ENCODE measurements around the gene TJP1. TPM values are rescaled to one million over a fixed set of nuclear protein-coding genes. Genes with fewer than 3 reads are reported as not detected.
"Not testable (repeated sequence)": the region's sequence is repeated elsewhere in the genome, so short reads cannot be mapped to it uniquely, and the experiment has no call there.

The TJP1 gene
- total RNA-seq, 1 donor from 2014 or later: 159 TPM

DNA sequence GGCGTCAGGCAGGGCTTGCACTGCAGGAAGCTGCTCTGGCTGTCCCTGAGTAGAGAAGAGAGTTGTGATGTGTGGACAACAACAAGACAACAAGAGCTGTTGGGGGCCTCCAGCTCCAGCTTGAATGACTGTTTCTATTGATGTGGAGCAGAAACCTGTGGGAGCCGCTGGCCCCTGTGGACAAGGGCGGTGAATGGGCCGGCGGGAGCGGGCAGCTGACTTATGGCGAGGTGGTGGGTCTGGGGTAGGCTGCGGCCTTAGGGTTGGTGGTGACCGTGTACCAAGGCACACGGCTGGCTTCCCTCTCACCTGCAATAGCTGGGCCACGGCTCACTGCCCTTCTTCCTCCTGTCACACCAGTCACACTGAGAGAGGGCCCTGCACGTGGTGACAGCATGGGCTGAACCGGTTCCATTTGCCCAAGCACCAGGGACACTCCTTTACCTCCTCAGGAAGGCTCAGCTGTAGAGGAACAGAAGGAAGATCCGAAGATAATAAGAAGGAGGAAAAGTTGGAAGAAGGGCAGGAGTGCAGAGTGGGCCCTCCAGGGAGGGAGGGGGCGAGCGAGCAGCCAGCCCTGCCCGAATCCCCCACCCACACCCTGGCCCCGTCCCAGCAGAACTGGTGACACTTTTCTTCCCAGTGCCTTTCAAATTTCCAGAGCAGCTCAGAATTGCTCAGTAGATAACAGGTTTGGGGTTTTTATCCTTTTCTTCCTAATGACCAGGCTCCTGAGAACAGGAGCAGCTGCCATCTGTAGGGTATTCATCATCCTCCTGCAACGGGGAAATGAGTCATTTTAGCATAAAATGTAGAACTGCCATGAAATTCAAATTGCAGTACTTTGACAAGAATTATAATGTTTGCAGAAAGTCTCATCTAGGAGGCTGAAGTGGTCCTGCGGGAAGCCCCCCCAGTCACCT lies 136.9 kb downstream of the TJP1 start:
- DNase-seq (ENCODE audit: low read depth): no peak

- DNase-seq (ENCODE audit: low read depth): peak; percentile 63
Measured at GRCh38 chr15:29682781-29683180, 139.5 kb downstream of the TJP1 start.

- no peak for DNase-seq (ENCODE audit: low read depth)
Measured at GRCh38 chr15:29682361-29682760, 139.9 kb downstream of the TJP1 start.

DNA sequence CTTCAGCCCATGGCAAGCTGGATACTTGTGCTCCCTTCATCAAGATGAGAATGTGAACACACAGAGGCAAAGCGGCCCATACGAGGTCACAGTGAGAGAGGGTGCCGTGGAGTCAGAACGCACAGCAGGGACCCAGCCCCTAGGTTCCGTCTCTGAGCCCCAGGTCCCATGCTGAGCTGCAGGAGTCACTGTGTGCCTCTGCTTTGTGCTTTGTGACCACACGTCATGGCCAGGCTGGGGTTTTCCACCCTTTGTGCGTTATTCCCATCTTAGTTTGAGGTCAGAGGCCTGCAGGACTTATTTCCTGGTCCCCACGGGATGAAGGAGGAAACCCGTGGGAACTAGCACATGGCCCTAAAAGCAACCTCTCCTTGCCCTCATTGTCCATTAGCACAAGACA lies 140.3 kb downstream of the TJP1 start:
- no peak for DNase-seq (ENCODE audit: low read depth)

- DNase-seq (ENCODE audit: low read depth): no peak
Measured at GRCh38 chr15:29681166-29681845, 141.0 kb downstream of the TJP1 start.

- DNase-seq (ENCODE audit: low read depth): no peak
Measured at GRCh38 chr15:29680465-29681165, 141.7 kb downstream of the TJP1 start.

DNA sequence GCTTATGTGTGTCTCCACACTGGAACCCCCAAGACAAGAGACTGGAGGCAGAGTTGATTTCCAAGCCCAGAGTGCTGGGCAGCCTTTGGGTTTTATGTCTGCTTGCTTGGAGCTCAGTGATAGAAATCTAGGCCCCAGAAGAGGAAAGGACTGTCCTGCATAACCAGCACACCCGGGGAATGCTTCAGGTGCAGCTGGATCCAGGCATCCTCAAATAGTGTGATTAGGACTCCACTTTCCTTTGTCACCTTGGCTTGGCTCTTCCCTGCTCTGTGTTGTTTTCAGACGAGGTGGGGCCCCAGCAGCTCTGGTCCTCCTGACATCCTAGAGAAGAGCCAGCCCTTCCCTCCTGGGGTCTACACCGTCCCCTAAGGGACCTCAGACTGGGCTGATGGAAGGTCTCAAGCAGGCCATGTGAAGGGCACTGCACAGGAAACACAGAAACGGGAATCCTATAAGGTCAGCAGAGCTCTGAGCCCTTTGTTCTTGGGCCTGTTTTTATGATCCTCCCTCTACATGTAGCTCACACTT lies 143.7 kb downstream of the TJP1 start:
- DNase-seq (ENCODE audit: low read depth): no peak

GRCh38 chr15:29677871-29678461 lies 144.3 kb downstream of the TJP1 start:
- DNase-seq (ENCODE audit: low read depth): no peak

DNA sequence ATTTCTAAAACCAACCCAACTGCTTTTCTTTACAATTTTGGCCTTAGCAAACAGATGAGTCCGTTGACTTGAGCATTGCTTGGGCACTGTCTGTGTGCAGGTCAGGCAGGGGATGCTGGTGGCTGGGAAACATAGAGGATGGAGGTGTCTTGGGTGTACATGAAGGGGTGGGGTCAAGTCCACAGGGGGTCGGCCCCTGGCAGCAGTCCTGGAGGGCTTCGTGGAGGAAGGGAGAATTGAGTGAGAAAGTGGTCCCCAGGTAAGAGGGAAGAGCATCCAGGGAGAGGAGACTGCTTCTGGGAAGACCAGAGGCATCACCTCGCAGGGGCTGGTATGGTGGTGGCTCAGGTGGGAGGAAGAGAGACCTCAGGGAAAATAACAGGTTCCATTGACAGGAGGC lies 144.8 kb downstream of the TJP1 start:
- no peak for DNase-seq (ENCODE audit: low read depth)

DNA sequence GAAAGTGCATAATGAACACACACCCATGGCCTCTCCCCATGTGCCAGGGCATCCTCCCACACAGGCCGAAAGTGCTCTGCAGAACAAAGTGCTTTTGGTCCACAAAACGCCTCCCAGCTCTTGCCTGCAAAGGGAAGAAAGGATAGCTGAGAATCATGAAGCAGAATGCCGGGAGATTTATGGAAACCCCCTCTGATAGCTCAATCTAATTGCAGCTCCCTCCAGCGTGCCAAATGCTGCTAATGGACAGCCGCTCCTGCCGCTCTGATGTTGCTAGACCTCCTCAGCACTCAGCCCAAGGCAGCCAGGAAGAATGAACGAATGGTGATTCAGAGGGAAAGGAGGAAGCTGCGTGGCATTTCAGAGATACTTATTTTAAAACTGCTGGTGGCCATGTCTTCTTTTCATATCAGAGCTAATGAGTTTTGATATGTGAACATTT lies 145.3 kb downstream of the TJP1 start:
- peak; percentile 42 for DNase-seq (ENCODE audit: low read depth)

DNA sequence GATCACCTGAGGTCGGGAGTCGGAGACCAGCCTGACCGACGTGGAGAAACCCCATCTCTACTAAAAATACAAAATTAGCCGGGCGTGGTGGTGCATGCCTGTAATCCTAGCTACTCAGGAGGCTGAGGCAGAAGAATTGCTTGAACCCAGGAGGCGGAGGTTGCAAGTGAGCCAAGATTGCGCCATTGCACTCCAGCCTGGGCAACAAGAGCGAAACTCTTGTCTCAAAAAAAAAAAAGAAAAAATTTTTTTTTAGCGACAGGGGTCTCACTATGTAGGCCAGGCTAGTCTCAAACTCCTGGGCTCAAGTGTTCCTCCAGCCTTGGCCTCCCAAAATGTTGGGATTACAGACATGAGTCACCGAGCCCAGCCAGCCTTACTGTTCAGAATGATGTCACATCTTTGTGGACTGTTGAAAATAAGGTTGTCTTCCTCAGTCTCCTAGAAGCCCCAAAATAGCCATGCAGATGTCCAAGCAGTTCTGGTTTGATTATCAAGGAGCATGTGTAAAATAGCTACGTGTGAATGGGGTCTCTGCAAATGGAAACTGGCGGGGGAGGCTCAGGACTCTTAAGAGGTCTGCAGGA lies 145.8 kb downstream of the TJP1 start:
- DNase-seq (ENCODE audit: low read depth): peak; percentile 54

DNA sequence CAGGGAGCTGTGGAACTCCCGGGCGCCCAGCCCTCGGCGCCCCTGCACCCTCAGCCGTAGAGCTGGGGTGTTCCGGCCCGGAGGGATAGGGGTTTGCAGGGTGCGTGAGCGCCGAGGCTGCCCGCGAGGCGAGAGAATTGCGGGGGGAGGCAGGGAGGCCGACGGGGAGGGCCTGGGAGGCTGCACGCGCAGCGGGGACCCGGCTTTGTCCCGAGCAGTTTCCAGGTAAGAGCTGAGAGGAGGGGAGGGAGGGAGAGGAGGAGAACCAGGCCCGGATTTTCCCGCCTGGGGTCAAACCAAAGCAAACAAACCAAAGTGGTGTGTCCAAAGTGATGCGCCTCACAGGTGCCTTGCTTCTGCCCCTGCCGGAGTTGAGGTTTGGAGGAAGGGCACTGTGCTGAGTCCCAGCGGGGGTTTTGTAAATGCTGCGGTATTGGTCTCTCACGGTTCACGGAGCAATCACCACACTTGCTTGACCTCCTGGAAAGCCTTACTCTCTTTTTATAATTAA lies 146.4 kb downstream of the TJP1 start:
- peak; percentile 84 for DNase-seq (ENCODE audit: low read depth)

DNA sequence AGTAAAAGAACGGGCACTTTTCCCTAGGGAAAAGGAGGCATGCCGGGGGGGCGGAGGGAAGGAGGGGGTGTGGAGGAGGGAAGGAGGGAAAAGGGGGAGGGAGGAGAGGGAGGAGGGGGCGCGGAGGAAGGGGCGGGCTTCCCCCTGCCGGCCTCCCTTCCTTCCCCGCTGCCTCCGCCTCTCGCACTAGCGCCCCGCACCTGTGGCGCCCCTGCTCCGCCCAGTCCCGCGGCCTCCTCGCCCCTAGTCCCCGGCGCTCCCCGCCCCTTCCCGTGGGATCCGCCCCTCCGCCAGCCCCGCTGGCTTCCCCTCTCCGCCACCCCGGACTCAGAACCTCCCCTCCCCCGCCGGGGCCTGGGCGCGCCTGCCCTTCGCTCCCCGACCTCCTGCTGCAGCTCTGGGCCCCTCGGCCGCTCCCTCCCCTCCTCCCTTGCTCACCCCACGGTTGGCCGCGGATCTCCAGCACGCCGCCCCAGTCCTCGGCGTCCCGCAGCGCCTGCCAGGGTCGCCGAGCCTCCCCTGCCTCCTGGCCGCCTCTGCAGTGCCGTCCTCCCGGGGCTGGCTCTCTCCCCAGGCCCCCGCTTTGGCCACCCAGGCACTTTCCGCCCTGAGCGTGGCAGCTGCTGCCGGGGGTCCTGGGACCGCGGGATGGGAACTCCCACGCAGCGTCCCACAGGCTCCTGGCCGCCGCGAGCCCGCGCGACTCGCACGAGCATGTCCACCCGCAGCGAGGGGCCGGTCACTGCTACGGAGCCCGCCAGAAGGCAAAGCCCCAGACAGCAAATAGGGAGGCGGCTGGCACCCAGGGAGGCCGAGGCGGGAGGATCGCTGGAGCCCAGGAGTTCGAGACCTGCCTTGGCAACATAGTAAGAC lies 147.4 kb downstream of the TJP1 start:
- DNase-seq (ENCODE audit: low read depth): peak; percentile 30

DNA sequence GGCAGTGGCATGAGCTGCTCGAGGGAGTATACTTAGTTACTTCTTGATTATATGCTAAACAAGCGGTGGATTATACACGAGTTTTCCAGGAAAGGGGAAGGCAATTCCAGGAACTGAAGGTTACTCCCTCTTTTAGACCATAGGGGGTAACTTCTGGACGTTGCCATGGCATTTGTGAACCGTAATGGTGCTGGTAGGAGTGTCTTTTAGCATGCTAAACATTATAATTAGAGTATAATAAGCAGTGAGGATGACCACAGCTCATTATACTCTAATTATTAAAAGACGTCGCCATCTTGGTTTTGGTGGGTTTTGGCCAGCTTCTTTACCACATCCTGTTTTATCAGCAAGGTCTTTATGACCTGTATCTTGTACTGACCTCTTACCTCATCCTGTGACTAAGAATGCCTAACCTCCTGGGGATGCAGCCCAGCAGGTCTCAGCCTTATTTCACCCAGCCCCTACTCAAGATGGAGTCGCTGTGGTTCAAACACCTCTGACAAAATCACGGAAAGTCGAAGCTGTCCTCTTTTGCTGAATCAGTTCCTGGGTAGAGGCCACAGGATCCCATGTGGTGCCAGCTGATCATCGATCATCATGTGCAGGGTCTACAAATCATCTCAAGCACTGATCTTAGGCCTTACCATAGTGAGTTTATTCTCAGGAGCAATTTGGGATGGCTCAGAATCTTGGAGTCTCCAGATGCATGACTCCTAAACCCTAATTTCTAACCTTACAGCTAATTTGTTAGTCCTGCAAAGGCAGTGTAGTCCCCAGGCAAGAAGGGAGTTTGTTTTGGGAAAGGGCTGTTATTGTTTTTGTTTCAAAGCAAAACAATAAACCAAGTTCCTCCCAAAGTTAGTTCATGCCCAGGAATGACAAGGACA lies 149.1 kb downstream of the TJP1 start:
- peak; percentile 54 for DNase-seq (ENCODE audit: low read depth)

- no peak for DNase-seq (ENCODE audit: low read depth)
Measured at GRCh38 chr15:29672446-29672845, 149.8 kb downstream of the TJP1 start.

DNA sequence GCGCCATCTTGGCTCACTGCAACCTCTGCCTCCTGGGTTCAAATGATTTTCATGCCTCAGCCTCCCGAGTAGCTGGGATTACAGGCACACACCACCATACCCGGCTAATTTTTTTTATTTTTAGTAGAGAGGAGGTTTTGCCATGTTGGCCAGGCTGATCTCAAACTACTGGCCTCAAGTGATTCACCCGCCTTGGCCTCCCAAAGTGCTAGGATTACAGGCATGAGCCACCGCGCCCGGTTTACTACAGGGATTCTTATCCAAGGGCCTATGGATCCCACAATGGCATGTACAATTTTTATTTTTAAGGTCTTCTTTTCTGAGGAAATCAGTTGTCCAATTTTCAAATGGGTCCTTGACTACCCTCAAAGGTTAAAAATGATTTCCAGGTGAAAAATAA lies 150.2 kb downstream of the TJP1 start:
- not testable (repeated sequence) for DNase-seq (ENCODE audit: low read depth)

GRCh38 chr15:29670998-29671981 lies 151.0 kb downstream of the TJP1 start:
- peak; percentile 99 for DNase-seq (ENCODE audit: low read depth)

DNA sequence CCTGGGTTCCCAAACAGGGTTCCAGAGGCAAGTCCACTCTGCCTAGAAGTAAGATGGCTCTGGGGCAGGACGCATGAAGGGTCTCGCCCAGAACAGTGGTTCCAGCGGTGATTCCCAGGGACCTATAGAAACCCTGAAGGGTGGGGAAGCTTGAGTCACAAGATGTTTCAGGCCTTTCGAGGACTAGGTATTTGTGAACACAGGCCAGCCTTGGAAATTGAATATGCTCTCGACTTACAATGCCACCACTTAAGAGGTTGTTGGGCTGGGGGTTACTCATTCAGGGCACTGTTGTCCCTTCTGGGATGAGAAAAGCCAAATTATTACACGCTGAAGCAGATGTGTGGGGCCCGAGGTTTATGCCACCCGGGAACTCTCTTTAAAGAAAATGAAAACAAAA lies 152.0 kb downstream of the TJP1 start:
- DNase-seq (ENCODE audit: low read depth): no peak
